Prostate gland (tissue), 2 donors: ENCODE measurements around the gene TXNDC15. TPM values are rescaled to one million over a fixed set of nuclear protein-coding genes. Genes with fewer than 3 reads are reported as not detected.

Experiments used
- DNase-seq: peaks from one replicate; pipeline ENCODE4 v3.0.0-alpha.2; 2019; ENCODE audit warnings: low spot score
- H3K27ac ChIP-seq, 2 donors: fragments of 200-600 bp; sonication (generic); 2 replicates each; pipeline ENCODE4 v1.5.1; 2017 to 2019
- H3K27me3 ChIP-seq: fragments of 200-600 bp; sonication (generic); replicated peaks from 2 replicates; pipeline ENCODE4 v1.5.1; 2019; ENCODE audit not compliant: insufficient read depth
- H3K36me3 ChIP-seq, 2 donors: fragments of 200-600 bp; sonication (generic); 1 replicate in 1 of 2; 2 replicates in 1 of 2; pipeline versions ENCODE4 v1.5.1 to v1.8.1; 2017 to 2019
- H3K4me1 ChIP-seq: fragments of 200-600 bp; sonication (generic); replicated peaks from 2 replicates; pipeline ENCODE4 v1.5.1; 2019
- H3K4me3 ChIP-seq, 2 donors: fragments of 200-600 bp; sonication (generic); 2 replicates each; pipeline ENCODE4 v1.5.1; 2017 to 2019
- H3K9me3 ChIP-seq: fragments of 200-600 bp; sonication (generic); 2 replicates; pipeline ENCODE4 v1.5.1; 2017
- POLR2A ChIP-seq: fragments of 450-650 bp; IDR thresholded peaks from one replicate; pipeline ENCODE4 v1.6.1; 2016; ENCODE audit warnings: antibody characterized with exemption, mild to moderate bottlenecking
- POLR2AphosphoS5 ChIP-seq: sonication (generic); formaldehyde crosslinking; IDR thresholded peaks from one replicate; pipeline ENCODE4 v1.6.1; 2017; ENCODE audit warnings: antibody characterized with exemption
- WGBS: methylation state at CpG from one replicate; pipeline ENCODE4 v1.1.5; 2018; 5-methylcytosine and 5-hydroxymethylcytosine counted together
- intact Hi-C: fragments of 100-400 bp; cut with DNase I; formaldehyde crosslinking; loops from one replicate; pipeline ENCODE4 v1.14.2; 2022
- total RNA-seq, 2 donors: library from RNA; depleted of rRNA; stranded (reverse); fragments of >200 nt; gene quantifications; one replicate each; pipeline ENCODE4 v1.1.0, GENCODE V29; 2016
- TF ChIP-seq, protein P1 (sequence below), 4 experiments: fragments of 200-600 bp in 2 of 4; fragments of 450-650 bp in 2 of 4; sonication (generic) in 2 of 4; IDR thresholded peaks; 1 replicate in 3 of 4; 2 replicates in 1 of 4; pipeline ENCODE4 v1.5.1; 2016 to 2019; ENCODE audit warnings: antibody characterized with exemption in 4 of 4, mild to moderate bottlenecking in 2 of 4, moderate library complexity in 2 of 4

The TXNDC15 gene
- total RNA-seq, 2 donors from 2014 or later, result 76.1 to 132 TPM

DNA sequence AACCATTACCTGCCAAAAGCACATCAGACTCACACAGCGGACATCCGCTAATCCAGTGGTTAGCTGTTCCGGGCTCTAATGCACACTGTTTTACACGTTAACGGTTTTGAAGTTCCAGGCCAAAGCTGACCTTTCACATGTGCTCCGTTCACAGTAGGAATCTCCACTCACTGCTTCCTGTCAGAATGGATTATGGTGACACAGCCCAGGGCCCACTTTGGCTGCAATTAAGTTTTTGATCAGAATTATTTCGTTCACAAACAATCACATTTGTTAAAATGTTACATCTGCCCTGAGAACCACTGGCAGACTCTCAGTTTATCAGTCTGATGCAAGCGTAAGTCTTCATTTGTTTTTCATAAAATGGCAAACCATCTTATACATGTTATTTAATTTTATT is 63.4 kb downstream of the TXNDC15 start:
- Histone ChIP-seq H3K27me3 (no peaks in the 10 kb centered on the region), H3K4me3 (no peak overlapping the region), H3K36me3 (no peaks in the 10 kb centered on the region), H3K27ac (no peak overlapping the region), H3K9me3 (no peaks in the 10 kb centered on the region), H3K4me1 (no peaks in the 10 kb centered on the region)
- intact Hi-C loops, result no loop called here
- WGBS, result 93% methylated on average over 8 of the region's 8 CpGs
- no peak for DNase-seq
- TF ChIP-seq POLR2AphosphoS5 (no peak), POLR2A (no peak)
- TF ChIP-seq, protein P1, sequence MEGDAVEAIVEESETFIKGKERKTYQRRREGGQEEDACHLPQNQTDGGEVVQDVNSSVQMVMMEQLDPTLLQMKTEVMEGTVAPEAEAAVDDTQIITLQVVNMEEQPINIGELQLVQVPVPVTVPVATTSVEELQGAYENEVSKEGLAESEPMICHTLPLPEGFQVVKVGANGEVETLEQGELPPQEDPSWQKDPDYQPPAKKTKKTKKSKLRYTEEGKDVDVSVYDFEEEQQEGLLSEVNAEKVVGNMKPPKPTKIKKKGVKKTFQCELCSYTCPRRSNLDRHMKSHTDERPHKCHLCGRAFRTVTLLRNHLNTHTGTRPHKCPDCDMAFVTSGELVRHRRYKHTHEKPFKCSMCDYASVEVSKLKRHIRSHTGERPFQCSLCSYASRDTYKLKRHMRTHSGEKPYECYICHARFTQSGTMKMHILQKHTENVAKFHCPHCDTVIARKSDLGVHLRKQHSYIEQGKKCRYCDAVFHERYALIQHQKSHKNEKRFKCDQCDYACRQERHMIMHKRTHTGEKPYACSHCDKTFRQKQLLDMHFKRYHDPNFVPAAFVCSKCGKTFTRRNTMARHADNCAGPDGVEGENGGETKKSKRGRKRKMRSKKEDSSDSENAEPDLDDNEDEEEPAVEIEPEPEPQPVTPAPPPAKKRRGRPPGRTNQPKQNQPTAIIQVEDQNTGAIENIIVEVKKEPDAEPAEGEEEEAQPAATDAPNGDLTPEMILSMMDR (IDR thresholded peaks at IDR 0.05), result no peak

- 87% methylated on average over 6 of the region's 6 CpGs for WGBS
- Histone ChIP-seq H3K4me1 (no peaks in the 10 kb centered on the region), H3K27me3 (no peaks in the 10 kb centered on the region), H3K27ac (no peak overlapping the region), H3K36me3 (no peaks in the 10 kb centered on the region), H3K4me3 (no peak overlapping the region), H3K9me3 (no peaks in the 10 kb centered on the region)
- no peak for DNase-seq
- intact Hi-C loops, result no loop called here
- TF ChIP-seq, protein P1 (IDR thresholded peaks at IDR 0.05), result no peak
- TF ChIP-seq POLR2AphosphoS5, result no peak
- TF ChIP-seq POLR2A, result no peak
Measured at GRCh38 chr5:134938030-134938429, 63.9 kb downstream of the TXNDC15 start.

DNA sequence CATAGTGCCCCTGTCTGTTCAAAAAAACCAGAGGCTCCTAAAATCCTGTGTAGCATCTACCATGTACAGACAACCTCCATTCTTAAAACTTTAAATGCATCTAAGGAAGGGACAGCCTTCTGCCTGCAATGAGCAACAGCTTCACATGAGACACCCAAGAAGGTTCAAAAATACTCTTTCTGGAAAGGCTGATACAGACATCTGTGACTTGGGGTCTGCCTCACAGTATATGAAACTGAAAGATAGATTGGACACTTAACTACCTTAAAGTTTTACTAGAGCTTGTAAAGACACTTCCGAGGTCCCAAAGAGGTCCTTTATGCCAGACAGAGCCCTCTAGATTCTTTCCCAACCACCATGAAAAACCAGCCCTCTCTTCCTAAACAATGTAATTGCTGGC is 65.3 kb downstream of the TXNDC15 start:
- TF ChIP-seq, protein P1 (IDR thresholded peaks at IDR 0.05), result no peak
- TF ChIP-seq POLR2AphosphoS5, result no peak
- no peak for TF ChIP-seq POLR2A
- no peak for DNase-seq
- no peak overlapping the region for H3K4me3 ChIP-seq
- no peaks in the 10 kb centered on the region for H3K9me3 ChIP-seq
- H3K27me3 ChIP-seq, result no peaks in the 10 kb centered on the region
- H3K27ac ChIP-seq, result no peak overlapping the region
- no peaks in the 10 kb centered on the region for H3K36me3 ChIP-seq
- intact Hi-C loops, result no loop called here
- 68% methylated on average over 1 of the region's 1 CpG for WGBS
- H3K4me1 ChIP-seq, result no peaks in the 10 kb centered on the region

GRCh38 chr5:134943547-134943946 is 69.4 kb downstream of the TXNDC15 start:
- no peak for TF ChIP-seq POLR2AphosphoS5
- TF ChIP-seq, protein P1 (IDR thresholded peaks at IDR 0.05), result no peak
- TF ChIP-seq POLR2A, result no peak
- H3K4me3 ChIP-seq, result no peak overlapping the region
- 41% methylated on average over 1 of the region's 1 CpG for WGBS
- H3K27me3 ChIP-seq, result no peaks in the 10 kb centered on the region
- H3K9me3 ChIP-seq, result no peaks in the 10 kb centered on the region
- DNase-seq, result no peak
- intact Hi-C loops, result no loop called here
- no peaks in the 10 kb centered on the region for H3K4me1 ChIP-seq
- no peaks in the 10 kb centered on the region for H3K36me3 ChIP-seq
- no peak overlapping the region for H3K27ac ChIP-seq

DNA sequence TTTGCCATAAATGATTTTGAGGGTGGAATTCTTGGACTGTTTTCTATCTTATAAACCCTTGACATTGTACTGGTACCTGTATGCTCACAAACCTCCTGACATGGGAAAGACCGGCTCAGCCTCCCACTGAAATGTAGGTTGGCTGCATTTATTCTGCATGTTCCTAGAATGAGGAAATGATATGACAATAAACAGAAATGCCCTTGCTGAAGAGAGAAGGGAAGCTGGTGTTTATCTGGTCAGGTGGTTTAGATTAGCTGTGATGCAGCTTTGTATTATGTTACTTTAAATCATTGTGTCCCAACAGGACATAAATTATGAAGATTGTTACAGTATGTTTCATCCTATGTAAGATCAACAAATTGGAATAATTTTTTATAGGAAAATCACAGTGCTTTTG is 70.5 kb downstream of the TXNDC15 start:
- Histone ChIP-seq H3K4me1 (no peaks in the 10 kb centered on the region), H3K36me3 (no peaks in the 10 kb centered on the region), H3K4me3 (no peak overlapping the region), H3K27ac (no peak overlapping the region), H3K9me3 (no peaks in the 10 kb centered on the region), H3K27me3 (no peaks in the 10 kb centered on the region)
- TF ChIP-seq, protein P1 (IDR thresholded peaks at IDR 0.05), result no peak
- TF ChIP-seq POLR2A (no peak), POLR2AphosphoS5 (no peak)
- 18% methylated on average over 1 of the region's 1 CpG for WGBS
- no peak for DNase-seq
- intact Hi-C loops, result loop anchor here (2.0 kb wide), 1 partner anchor 68 kb away; no protein-coding TSS in a partner anchor
